Hematopoietic multipotent progenitor cell treated with erythropoietin and hydrocortisone succinate and interleukin-3 and kit ligand, for 17 days (in vitro differentiated cells): ENCODE results near the gene PWP1.

ENCODE experiments used
- DNase-seq: peaks from one replicate; pipeline ENCODE4 v3.0.0-alpha.2; 2015; ENCODE audit warnings: low spot score

PWP1 gene

GRCh38 chr12:107685360-107686248 lies at the start of gene PWP1:
PWP1 (plus strand) TSS chr12:107685799; CDS start chr12:107685900, 101 bp downstream.
- peak; percentile 98 for DNase-seq

GRCh38 chr12:107641154-107641553 lies 44.4 kb upstream of the PWP1 start:
- DNase-seq = no peak

DNA sequence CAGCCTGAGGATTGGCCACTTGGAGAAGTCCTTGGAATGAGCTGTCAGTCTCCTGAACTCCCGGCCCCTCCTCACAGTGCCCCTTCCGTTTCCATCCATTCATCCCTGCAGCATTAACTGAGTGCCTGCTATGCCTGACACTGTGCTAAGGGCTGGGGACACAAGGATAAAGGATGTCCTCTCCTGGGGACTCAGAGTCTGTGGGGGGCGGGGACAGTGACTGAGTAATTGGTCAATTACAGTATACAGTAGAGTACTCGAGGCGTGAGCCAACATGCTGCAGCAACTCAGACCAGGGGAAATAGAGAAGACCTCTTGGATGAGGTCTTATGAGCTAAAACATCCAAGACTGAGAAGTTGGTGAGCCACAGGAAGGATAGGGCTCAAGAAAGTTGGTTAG lies 43.4 kb upstream of the PWP1 start:
- DNase-seq = no peak

DNA sequence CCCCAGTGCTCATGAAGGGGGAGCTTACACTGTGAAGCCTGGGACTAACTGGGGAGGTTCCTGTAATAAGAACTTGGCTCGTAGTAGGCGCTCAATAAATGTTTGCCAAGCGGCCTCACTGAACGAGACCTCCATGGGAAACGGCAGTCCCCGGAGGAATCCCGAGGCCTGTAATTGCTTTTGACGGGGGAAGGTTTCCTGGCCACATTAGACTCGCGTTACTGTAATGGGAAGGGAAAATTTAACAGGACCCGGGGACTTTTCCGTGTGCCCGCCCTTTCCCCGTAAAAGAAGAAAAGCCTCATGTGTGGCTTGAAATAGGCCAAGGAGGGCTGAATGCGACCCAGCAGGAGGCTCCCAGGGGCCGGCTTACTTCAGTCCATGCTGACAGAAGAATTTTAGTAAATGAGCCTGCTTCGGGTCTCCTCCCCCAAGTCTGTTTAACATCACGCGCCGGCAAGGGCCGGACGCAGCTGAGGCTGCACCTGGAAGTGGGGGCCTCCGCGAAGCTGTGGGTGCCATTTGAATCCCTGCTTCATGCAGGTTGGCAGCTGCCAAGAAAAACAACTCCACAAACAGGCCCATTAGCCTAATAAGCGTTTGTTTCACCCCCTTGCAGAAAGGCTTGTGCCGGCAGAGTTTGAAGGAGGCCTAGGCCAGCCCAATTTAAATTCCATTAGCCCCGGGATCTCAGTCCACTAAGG lies 39.8 kb upstream of the PWP1 start:
- no peak for DNase-seq

DNA sequence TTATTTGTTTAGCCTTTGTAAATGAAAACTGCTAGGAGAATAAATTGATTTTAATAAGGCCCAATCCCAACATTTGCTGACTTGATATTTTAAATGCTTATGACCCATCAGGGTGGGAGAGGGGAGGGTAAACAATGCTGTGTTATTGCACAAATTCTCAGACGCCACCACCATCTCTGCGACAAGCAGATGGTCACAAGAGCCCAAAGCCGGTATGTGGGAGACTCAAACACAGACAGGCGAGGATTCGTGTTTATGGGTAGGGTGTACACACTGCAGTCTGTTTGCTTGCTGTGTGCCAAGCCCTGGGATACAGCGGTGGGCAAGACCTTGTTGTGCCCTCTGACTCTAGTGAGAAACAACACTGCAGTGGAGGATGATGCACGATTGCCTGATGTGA lies 39.2 kb upstream of the PWP1 start:
- DNase-seq = no peak

- DNase-seq = no peak
These were observed 35.9 kb upstream of the PWP1 start for GRCh38 chr12:107649661-107650061.

DNA sequence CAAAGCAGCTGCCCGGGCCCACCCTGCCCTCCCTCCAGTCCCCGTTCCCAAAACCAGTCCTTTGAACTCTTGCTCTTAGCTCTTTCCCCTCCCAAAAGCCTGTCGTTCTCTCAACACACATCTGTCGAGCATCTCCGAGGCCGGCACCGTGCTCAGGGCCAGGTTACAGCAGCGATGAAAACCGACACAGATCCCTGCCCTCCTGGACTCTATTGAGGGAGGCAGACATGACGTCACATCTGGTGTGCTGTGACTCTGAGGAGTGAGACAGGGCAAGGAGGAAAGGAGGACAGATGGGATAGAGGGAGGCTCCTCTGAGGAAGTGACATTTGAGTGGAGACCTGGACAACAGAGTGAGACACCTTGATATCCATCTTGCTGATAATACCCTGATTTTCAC lies 34.6 kb upstream of the PWP1 start:
- no peak for DNase-seq

DNA sequence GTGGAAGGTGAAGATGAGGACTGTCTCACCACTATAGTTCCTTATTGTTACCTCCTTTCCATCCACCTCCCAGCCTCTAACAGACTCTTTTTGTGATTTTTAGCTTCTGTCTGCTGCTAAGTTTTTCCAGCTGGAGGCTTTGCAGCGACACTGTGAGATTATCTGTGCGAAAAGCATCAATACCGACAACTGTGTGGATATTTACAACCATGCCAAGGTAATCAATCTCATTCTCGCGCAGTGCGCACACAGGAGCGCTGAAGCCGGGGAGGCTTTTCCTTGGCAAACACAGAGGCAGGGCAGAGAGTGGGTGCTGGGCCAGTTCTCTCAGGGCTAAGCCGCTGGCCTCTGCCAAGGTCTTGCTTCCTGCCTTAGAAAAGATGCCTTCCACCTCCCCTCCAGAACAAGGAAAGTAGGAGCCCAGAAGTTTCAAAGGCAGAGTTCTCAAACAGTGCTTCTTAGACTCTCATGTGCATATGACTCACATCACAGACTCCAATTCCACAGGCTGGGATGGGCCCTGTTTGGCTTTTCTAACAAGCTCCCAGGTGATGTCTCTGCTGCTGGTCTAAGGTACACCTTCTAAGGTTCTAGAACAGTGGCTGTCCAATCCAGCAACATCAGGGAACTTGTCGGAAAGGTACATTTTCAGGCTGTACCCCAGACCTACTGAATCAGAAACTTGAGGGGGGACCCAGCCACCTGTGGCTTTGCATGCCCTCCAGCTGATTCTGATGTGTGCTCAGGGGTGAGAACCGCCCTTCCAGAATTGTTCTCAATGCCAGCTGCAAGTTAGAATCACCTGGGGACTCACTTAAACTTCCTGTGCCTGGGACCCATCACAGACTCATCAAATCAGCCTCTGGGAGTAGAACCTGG lies 33.8 kb upstream of the PWP1 start:
- DNase-seq = no peak

- no peak for DNase-seq
These were observed 32.1 kb upstream of the PWP1 start for GRCh38 chr12:107653519-107653918.

DNA sequence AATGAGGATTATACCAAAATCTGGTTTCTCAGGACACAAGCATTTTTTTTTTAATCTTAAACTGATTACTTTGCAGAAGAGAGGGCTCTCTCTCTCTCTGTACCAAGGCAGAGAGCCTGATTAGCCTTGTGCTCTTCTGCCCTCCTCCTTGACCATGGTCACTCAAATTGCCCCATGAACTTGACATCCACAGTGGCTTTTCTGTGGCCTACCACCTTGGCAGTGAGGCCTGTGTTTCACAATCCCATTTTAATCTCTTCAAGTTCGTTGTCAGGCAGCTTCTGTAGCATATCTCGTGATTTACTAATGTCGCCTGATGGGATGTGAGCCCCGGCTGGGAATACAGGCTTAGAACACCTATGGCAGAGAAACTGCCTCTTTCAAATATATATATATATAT lies 30.7 kb upstream of the PWP1 start:
- DNase-seq = no peak

DNA sequence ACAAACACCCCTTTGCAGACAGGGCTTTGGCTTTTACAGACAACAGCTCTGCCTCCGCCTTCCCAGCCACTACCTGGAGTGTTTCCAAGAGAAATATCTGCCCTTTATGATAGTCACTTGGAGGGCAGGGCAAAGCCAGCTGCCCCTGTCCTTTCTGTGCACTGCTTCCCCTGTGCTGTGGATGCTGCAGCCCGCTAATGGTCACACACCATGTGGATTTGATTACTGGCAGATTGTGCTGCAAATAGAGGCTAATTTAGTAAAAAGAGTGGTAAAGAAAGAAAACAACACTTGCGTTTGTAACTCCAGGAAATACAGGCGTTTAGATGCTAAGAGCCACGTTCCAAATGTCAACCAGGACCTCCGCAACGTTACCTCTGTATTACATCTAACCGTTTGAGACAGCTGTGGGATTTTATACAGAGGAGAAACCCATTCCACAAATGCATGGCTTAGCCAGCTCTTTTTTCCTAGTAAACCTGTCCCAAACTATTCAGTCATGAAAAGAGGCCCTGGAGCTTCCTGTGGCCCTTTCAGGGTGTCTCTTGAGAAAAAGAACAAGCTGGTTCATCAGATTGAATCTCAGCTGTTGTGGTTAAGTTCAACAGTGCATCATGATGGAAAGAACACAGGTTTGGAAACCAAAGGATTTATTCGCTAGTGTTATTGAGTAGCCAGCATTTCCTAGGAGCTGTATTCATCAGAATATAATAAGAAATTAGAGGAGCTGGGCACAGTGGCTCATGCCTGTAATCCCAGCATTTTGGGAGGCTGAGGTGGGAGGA lies 30.1 kb upstream of the PWP1 start:
- DNase-seq = no peak

DNA sequence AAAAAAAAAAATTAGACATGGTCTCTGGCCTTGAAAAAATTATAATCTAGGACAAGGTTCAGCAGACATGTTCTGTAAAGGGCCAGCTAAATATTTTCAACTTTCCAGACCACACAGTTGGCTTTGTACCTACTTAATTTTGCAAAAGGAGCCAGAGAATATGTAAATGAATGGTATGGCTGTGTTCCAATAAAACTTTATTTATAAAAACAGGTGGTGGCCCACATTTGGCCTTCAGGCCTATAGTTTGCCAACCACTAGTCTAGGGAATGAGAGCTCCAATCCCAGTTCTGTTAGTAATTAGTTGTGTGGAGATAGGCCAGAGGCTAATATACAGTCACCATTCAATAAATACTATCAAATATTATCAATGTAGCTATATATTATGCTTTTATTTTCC lies 29.3 kb upstream of the PWP1 start:
- DNase-seq = no peak

- DNase-seq = no peak
These were observed 28.5 kb upstream of the PWP1 start for GRCh38 chr12:107657133-107657532.

- no peak for DNase-seq
These were observed 28.0 kb upstream of the PWP1 start for GRCh38 chr12:107657621-107658020.

DNA sequence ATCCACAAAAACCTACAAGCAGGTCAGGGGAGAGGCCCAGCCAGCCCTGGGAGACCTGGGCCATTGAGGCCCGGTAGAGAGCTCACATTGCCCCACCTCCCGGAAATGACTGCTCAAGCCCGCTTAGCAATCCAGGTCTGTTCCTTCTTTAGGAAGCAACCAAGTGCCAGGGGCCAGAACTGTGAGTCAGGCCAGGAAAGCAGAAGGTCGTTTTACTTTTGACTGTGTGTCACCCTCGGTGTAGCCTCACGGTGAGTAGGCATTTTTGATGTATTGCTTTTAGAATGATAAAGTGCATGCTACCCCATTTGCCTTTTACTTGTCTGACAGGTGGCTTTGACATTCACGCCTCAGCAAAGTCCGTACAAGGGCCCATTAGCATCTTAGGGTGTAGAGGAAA lies 25.4 kb upstream of the PWP1 start:
- DNase-seq = no peak

GRCh38 chr12:107660861-107661415 lies 24.7 kb upstream of the PWP1 start:
- DNase-seq = no peak

DNA sequence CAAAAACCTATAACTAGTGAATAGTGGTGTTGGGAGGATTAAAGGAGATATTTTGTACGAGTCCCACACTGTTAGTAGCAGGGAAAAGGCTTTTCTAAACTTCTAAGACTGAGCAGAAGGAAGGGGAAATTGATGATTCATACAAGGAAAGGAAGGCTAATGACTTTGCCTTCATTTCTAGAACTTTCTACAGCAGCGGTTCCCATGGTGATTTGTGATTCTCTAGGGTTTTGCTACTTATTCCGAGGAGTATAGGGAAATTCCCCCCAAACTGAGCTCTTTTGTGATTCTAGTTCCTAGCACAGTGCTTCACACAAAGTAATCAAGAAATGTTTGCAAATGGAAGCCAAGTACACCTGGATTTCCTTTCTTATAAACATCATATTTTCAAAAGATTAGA lies 23.8 kb upstream of the PWP1 start:
- no peak for DNase-seq

DNA sequence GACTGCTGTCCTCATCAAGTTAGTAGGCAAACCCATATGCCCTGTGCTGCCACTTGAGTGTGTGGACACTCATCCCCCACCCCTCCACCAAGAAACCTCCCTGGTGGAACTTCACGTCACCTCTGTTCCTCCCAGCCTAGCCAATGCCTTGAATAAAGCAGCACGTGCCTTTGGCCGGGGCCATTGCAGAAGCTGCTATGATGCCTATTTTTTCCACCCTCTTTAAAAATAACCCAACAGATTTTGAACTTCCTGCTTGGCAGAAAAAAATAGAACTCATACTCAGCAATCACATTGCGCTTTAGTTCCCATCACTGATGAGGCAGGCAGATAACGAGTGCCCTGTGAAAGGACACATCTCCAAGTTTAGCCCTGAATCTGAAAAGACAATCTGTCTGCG lies 23.1 kb upstream of the PWP1 start:
- DNase-seq = no peak

GRCh38 chr12:107663277-107663676 lies 22.3 kb upstream of the PWP1 start:
- DNase-seq = no peak

DNA sequence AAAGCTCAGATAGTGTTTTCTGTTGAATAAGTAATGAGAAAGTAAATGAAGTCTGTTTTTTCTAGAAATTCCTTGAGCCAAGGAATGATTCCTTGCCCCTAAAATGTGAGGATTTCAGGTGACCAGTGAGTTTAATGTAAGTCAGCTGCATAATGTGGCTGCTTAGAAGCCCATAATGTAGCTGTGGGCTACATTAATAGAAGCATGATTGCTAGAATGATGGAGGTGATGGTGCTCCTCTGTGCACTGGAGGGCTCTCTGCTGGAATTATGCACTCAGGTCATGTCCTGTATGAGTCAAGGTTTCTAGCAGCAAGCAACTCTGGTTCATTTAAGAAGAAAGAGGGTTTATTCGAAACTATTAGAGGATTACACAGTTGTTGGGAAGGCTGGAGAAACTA lies 19.6 kb upstream of the PWP1 start:
- no peak for DNase-seq

- DNase-seq = no peak
These were observed 18.1 kb upstream of the PWP1 start for GRCh38 chr12:107667464-107667863.
